ENCODE results near the gene MAS1.

MAS1 gene

GRCh38 chr6:159913375-159913774 lies 22.6 kb downstream of the MAS1 start:
- Histone ChIP-seq H3K4me1 (ENCODE audit: insufficient read depth, low read length) (no peaks in the 10 kb centered on the region), H2AFZ (ENCODE audit: low read depth, low read length) (no peak overlapping the region), H4K20me1 (ENCODE audit: insufficient read depth, low read length) (no peaks in the 10 kb centered on the region), H3K9ac (ENCODE audit: low read depth, low read length) (no peak overlapping the region), H3K9me3 (ENCODE audit: insufficient read depth, low read length, severe bottlenecking) (no peaks in the 10 kb centered on the region), H3K27me3 (ENCODE audit: insufficient read depth, low read length, poor library complexity) (no peaks in the 10 kb centered on the region), H3K36me3 (ENCODE audit: insufficient read depth, low read length) (no peaks in the 10 kb centered on the region), H3K4me3 (ENCODE audit: low read depth in 1 of 2, low read length in 2 of 2) (no peak overlapping the region), H3K27ac (ENCODE audit: low read length) (no peak overlapping the region), H3K79me2 (ENCODE audit: insufficient read depth, low read length) (no peaks in the 10 kb centered on the region), H3K4me2 (ENCODE audit: insufficient read depth, low read length) (no peak overlapping the region)
- TF ChIP-seq CTCF (IDR thresholded peaks at IDR 0.05; ENCODE audit: borderline replicate concordance, extremely low read depth, low read length, poor library complexity, severe bottlenecking) (no peak), EZH2 (IDR thresholded peaks at IDR 0.05; ENCODE audit: borderline replicate concordance, low read depth, low read length, severe bottlenecking) (no peak)
- ATAC-seq (ENCODE audit: insufficient read depth, low read depth) (no peak), DNase-seq (no peak)

GRCh38 chr6:159913862-159914564 lies 23.2 kb downstream of the MAS1 start:
- no peaks in the 10 kb centered on the region for H3K36me3 ChIP-seq (ENCODE audit: insufficient read depth, low read length)
- no peak for DNase-seq
- H3K9ac ChIP-seq (ENCODE audit: low read depth, low read length): no peak overlapping the region
- H3K79me2 ChIP-seq (ENCODE audit: insufficient read depth, low read length): no peaks in the 10 kb centered on the region
- no peak for ATAC-seq (ENCODE audit: insufficient read depth, low read depth)
- H3K4me2 ChIP-seq (ENCODE audit: insufficient read depth, low read length): no peak overlapping the region
- TF ChIP-seq CTCF (IDR thresholded peaks at IDR 0.05; ENCODE audit: borderline replicate concordance, extremely low read depth, low read length, poor library complexity, severe bottlenecking): no peak
- no peak for TF ChIP-seq EZH2 (IDR thresholded peaks at IDR 0.05; ENCODE audit: borderline replicate concordance, low read depth, low read length, severe bottlenecking)
- no peak overlapping the region for H3K27ac ChIP-seq (ENCODE audit: low read length)
- no peaks in the 10 kb centered on the region for H3K9me3 ChIP-seq (ENCODE audit: insufficient read depth, low read length, severe bottlenecking)
- H4K20me1 ChIP-seq (ENCODE audit: insufficient read depth, low read length): no peaks in the 10 kb centered on the region
- no peaks in the 10 kb centered on the region for H3K27me3 ChIP-seq (ENCODE audit: insufficient read depth, low read length, poor library complexity)
- no peak overlapping the region for H2AFZ ChIP-seq (ENCODE audit: low read depth, low read length)
- H3K4me1 ChIP-seq (ENCODE audit: insufficient read depth, low read length): no peaks in the 10 kb centered on the region
- H3K4me3 ChIP-seq (ENCODE audit: low read depth in 1 of 2, low read length in 2 of 2): no peak overlapping the region

GRCh38 chr6:159914565-159914923 lies 23.8 kb downstream of the MAS1 start:
- Histone ChIP-seq H3K27me3 (ENCODE audit: insufficient read depth, low read length, poor library complexity) (no peaks in the 10 kb centered on the region), H3K4me3 (ENCODE audit: low read depth in 1 of 2, low read length in 2 of 2) (no peak overlapping the region), H3K4me1 (ENCODE audit: insufficient read depth, low read length) (no peaks in the 10 kb centered on the region), H2AFZ (ENCODE audit: low read depth, low read length) (no peak overlapping the region), H3K79me2 (ENCODE audit: insufficient read depth, low read length) (no peaks in the 10 kb centered on the region), H3K9me3 (ENCODE audit: insufficient read depth, low read length, severe bottlenecking) (no peaks in the 10 kb centered on the region), H3K36me3 (ENCODE audit: insufficient read depth, low read length) (no peaks in the 10 kb centered on the region), H4K20me1 (ENCODE audit: insufficient read depth, low read length) (no peaks in the 10 kb centered on the region), H3K4me2 (ENCODE audit: insufficient read depth, low read length) (no peak overlapping the region), H3K9ac (ENCODE audit: low read depth, low read length) (no peak overlapping the region), H3K27ac (ENCODE audit: low read length) (no peak overlapping the region)
- TF ChIP-seq CTCF (IDR thresholded peaks at IDR 0.05; ENCODE audit: borderline replicate concordance, extremely low read depth, low read length, poor library complexity, severe bottlenecking): no peak
- TF ChIP-seq EZH2 (IDR thresholded peaks at IDR 0.05; ENCODE audit: borderline replicate concordance, low read depth, low read length, severe bottlenecking): no peak
- DNase-seq (no peak), ATAC-seq (ENCODE audit: insufficient read depth, low read depth) (no peak)
